ENCODE measurements around the gene LRR1.
"Not testable (repeated sequence)": the region's sequence is repeated elsewhere in the genome, so short reads cannot be mapped to it uniquely, and the experiment has no call there.

The LRR1 gene, protein sequence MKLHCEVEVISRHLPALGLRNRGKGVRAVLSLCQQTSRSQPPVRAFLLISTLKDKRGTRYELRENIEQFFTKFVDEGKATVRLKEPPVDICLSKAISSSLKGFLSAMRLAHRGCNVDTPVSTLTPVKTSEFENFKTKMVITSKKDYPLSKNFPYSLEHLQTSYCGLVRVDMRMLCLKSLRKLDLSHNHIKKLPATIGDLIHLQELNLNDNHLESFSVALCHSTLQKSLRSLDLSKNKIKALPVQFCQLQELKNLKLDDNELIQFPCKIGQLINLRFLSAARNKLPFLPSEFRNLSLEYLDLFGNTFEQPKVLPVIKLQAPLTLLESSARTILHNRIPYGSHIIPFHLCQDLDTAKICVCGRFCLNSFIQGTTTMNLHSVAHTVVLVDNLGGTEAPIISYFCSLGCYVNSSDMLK

DNA sequence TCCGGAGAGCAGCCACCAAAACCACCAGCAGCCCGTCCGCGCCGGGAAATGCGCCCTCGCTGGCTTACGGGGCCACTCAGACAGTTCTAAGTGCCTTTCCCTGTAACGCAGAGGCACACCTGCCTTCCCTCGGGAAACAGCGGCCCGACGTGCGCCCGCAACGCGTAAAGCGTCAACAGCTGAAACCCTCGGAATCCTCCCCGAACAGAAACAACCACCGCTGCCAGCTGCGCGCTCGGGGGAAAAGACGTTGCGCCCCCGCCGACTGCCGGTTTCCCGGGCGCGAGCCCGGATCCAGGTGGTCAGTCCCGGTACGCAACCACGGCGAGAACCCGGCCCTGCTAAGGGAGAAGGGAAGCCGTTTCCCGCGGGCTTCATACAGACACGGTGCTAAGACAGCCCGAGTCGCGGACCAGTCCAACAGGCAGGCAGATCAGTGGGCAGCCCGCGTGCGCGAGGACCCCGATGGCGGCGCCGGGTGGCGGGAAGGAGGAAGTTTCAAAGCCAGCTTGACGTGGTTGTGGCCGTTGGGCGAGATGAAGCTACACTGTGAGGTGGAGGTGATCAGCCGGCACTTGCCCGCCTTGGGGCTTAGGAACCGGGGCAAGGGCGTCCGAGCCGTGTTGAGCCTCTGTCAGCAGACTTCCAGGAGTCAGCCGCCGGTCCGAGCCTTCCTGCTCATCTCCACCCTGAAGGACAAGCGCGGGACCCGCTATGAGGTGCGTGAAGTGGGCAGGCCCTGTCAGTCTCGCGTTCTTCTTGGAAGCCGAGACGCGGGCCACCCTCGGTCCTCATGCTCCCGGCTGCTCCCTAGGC is at the start of gene LRR1:
LRR1 (plus strand) TSS at position 456 of the 816 bp plus-strand sequence; CDS start at position 537, 81 bp downstream.
- peak; percentile 65 for DNase-seq (ENCODE audit: low spot score)

DNA sequence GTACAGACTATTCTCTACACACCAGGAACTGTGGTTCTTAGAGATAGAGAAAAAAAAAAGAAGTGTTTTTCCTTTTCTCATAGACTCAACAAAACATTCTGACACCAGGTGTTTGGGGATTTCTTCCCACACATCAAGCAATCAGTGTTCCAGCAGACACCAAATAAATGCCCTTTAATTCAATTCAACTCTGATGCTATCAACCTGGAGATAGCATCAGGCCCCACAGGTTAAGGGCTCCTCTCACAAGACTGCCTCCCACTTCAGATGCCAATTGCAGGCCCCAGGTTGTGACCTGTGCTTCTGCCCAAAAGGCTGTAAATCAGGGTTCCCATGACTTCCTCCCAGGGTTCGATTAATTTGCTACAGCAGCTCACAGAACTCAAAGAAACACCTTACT is 49.3 kb upstream of the LRR1 start:
- no peak for DNase-seq (ENCODE audit: low spot score)

DNA sequence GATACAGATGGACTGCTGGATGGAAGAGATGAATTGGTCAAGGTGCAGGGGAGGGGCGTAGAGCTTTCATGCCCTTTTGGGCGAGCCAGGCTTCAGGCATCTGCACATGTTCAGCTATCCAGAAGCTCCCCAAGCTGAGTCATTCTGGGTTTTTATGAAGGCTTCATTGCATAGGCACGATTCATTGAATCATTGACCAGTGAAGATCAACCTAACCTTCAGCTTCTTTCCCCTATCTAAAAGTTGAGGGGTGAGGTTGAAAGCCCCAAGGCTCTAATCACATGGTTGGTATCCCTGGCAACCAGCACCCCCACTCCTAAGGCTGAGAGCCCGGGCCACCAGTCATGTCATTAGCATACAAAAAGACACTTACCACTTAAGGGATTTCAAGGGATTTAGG is 48.9 kb upstream of the LRR1 start:
- no peak for DNase-seq (ENCODE audit: low spot score)

DNA sequence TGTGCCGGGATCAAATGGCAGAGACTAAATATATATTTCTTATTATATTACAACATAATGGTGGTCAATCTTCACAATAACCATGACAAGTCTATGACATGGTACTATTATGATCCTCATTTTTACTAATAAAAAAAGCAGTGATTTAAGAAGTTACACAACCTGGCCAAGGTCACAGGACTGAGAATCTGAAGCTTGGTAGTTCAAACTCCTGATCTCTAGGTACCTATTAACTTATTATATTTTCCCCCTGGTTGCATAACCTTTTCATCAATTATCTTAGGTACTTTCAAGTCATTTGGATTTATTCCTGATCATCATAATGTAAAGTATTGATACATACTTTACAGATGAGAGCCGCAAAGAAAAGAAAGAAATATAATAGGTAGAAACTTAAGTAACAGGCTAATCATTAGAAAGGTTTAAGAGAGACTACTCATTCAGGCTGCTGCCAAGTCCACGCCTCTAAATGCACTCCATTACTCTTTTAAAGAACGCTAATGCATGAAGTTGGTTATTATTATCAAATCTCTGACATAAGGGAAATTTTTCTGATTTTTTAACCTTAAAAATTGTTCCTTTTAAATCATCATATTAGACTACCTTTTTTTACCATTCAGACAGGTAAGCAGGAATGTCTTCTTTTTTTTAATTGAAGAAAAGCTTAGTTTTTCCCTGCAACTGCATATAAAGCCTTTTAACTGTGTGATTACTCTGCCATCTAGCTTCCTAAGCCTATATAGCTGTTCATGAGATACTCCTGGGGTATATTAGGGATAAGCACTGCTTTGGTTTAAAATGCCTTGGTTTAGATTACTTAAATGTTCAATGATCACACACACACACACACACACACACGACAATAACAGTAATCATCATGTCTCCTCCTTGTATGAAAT is 48.2 kb upstream of the LRR1 start:
- no peak for DNase-seq (ENCODE audit: low spot score)

DNA sequence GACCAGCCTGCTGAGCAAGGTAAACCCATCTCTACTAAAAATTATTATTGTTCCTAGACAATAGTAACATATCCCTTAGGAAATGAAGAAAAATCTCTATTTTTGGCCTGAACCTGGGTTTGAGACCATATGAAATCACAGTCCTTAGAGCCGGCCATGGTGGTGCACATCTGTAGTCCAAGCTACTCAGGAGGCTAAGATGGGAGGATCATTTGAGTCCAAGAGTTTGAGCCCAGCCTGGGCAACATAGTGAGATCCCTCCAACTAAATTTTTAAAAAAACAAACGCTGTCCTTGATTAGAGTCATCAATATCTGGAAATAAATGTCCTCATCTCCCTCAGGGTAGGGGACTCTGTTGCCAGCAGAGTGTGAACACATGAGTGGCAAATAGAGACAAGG is 47.2 kb upstream of the LRR1 start:
- no peak for DNase-seq (ENCODE audit: low spot score)

DNA sequence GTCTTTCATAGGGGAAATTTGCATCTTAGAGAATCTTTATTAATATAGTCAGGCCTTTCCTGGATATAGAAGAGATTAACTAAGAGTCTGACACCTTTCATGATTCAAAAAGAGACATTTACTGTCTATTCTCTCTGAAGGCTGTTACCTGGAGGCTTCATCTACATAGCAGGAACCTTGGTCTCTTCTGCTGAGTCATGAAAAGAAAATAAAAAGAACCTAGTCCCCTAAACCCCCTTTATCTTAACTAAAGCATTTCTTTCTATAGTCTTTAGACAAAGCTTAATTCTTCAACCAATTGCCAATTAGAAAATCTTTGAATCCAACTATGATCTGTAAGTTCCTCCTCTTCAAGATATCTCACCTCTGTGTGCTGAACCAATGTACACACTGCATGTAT is 45.6 kb upstream of the LRR1 start:
- no peak for DNase-seq (ENCODE audit: low spot score)

DNA sequence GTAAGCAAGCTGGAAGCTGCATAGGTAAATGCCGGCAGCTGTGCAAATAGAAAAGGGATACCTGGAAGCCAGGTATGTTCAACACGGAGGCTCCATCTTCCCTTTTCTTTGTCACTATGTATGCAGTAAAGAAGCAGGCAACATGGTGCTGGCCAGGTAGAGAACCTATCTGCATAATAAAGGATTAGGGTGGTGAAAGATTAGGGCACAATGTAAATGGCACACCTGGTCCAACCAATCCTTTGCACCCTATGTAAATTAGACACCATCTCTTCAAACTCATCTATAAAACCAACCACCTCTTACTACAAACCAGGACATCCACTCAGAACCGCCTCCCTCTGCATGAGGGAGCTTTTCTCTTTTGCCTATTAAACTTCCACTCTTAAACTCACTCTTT is 44.8 kb upstream of the LRR1 start:
- DNase-seq (ENCODE audit: low spot score) = no peak

DNA sequence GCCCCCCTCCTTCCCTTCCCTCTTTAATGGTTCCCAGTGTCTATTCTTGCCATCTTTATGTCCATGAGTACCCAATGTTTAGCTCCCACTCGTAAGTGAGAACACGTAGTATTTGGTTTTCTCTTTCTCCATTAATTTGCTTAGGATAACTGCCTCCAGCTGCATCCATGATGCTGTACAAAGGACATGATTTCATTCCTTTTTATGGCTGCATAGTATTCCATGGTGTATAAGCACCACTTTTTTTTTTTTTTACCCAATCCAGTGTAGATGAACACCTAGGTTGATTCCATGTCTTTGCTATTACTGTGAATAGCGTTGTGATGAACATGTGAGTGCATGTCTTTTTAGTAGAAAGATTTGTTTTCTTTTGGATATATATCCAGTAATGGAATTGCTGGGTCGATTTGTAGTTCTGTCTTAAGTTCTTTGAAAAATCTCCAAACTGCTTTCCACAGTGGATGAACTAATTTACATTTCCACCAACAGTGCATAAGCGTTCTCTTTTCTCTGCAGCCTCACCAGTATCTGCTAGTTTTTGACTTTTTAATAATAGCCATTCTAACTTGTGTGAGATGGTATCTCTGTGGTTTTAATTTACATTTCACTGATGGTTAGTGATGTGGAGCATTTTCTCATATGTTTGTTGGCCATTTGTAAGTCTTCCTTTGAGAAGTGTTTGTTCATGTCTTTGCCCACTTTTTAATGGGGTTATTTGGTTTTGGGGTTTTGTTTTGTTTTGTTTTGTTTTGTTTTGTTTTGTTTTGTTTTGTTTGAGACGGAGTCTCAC is 38.6 kb upstream of the LRR1 start:
- no peak for DNase-seq (ENCODE audit: low spot score)

DNA sequence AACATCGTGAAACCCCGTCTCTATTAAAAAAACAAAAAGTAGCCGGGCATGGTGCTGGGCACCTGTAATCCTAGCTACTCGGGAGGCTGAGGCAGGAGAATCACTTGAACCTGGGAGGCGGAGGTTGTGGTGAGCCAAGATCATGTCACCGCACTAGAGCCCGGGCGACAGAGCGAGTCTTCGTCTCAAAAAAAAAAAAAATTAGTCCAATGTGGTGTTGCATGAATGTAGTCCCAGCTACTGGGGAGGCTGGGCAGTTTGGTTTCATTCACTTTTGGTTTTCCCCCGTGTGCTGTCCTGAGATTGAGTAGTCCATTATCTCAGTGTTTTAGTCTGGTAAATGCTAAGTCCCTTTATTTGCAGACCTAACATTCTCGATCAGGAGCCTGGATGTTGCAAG is 32.0 kb upstream of the LRR1 start:
- no peak for DNase-seq (ENCODE audit: low spot score)

DNA sequence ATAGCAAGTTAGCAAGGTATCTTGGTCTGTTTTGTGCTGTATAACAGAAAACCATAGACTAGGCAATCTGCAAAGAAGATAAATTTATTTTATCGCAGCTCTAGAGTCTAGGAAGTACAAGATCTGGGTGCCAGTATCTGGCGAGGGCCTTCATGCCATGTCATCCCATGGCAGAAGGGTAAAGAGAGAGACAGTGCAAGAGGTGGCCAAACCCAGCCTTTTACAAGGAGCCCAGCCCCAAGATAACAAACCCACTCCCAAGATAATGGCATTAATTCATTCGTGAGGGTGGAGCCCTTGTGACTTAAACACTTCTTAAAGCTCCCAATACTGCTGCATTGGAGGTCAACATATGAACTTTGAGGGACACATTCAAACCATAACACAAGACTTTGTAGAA is 29.5 kb upstream of the LRR1 start:
- no peak for DNase-seq (ENCODE audit: low spot score)

DNA sequence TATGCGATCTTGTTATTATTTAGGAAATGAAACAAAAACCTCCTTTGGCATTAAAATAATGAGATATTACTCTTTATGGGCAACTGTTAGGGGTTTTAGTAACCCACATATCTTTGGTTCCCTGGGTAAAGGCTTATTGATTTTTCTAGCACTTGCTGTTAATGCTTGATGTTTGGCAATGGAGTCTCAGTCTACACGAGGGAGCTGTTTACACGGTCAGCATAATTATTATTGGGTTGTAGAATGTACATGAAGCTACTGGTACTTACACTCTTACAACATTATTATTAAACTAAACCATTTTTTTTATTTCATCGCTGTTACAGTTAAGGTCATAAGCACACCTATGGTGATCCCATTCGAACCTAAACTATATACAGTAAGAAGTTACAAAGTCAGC is 24.7 kb upstream of the LRR1 start:
- DNase-seq (ENCODE audit: low spot score) = no peak

DNA sequence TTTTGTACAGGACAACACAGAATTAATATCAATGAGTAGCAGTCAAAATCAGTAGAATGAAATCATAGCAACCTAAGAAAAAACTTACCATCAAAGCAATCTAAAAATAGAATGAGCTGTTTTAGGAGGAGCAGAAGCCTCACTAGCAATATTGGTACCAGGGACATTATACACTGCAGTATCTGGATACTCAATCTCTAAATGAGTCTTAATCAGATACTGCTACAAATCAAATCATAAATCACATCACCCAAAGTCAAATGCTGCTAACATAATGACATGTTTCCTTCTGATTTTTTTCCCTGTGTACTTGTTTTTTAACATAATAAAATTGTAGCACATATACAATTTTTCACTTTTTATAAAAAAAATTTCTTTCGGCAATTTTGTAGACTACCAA is 20.6 kb upstream of the LRR1 start:
- DNase-seq (ENCODE audit: low spot score) = no peak

DNA sequence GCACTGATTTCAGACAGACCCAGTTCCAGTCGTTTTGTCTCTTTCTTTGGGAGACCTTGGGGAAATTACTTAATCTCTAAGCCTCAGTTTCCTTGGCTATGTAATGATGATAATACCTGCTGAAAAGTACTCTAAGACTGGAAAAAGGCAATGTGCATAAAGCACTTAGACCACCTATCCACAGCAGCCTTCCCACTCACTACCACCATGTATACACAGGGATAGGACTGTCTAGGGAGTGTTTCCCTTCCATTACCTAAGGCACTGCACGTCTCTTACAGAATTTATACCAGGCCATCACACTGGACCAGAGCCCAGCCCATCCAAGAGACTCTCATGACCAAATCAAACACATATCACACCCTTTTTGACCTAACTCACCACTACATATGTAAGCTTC is 18.9 kb upstream of the LRR1 start:
- no peak for DNase-seq (ENCODE audit: low spot score)

DNA sequence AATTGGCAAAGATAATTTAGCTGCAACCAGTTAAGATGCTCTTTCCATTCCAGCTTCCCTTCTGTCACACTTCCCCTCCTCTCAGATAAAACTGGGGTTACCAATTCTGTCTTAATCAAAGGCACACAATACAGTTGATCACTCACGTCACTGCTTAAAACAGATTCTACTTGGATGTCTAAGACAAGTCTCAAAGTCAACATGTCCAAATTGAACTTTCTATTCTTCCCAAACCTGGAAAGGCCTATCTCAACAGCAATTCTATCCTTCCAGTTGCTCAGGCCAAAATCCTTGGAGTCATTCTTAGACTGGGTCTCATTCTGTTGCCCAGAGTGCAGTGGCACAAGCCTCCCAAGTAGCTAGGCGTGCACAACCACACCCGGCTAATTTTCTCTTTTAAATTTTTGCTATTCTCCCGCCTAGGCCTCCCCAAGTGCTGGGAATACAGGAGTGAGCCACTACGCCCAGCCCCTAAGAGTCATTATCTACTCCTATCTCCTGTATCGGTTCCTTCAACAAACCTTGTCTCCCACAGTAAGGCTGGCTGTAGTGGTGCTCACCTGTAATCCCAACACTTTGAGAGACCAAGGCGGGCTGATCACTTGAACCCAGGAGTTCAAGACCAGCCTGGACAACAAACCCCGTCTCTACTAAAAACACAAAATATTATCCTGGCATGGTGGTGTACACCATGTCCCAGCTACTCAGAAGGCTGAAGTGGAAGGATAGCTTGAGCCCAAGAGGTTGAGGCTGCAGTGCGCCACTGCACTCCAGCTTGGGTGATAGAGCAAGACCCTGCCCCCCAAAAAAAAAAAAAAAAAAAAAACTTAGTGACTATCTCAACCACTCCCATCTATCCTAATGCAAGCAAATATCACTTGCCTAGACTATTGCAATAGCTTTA is 17.3 kb upstream of the LRR1 start:
- no peak for DNase-seq (ENCODE audit: low spot score)

DNA sequence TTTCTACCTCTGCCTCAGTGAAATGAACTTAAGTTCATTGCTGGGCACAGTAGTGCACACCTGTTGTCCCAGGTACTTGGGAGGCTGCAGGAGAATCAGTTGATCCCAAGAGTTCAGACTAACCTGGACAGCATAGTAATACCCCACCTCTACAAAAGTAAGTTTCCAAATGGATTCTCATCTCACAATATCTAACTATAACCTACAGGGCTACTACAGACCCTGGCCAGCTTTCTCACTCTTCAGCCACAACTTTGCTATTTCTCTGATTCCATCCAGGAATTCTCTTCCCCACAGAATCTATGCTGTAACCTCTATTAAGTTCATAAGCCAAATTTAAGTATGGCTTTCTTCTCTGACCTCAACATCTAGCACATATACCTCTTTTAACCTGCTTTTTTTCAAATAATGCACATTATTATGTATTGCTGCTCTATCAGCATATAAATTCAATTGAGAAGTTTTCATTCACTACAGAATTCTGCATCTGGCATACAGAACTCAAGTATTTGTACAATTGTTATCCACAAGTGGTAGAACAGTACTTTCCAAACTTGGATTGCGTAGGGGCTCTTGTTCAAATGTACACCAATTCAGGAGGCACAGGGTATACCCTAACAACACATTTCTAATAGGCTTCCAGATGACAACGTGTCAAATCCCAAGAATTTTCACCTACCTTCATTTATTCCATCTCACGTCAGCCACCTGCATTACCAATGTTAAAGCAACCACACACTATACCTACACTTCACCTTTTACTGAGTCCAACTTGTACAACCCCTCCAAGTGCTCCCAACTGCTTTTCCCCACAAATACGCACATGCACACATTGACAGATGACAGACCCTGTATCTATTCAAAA is 16.4 kb upstream of the LRR1 start:
- DNase-seq (ENCODE audit: low spot score) = no peak

DNA sequence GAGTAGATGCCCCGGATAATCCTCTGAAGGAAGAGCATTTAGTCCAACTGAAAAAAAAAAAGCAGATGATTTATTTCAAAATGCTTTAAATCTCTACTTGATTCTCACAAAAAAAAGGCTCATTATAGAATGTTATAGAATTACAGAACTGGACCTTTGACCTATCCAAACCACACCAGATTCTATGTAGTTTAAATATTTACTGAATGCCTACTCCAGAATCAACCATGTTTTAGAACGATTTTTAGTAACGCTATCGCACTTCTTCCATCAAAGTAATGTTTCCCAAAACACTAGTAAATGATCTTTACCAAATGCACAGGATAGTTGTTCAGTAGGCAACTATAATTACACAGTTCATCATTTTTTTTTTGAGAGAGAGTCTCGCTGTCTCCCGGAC is 15.1 kb upstream of the LRR1 start:
- no peak for DNase-seq (ENCODE audit: low spot score)

DNA sequence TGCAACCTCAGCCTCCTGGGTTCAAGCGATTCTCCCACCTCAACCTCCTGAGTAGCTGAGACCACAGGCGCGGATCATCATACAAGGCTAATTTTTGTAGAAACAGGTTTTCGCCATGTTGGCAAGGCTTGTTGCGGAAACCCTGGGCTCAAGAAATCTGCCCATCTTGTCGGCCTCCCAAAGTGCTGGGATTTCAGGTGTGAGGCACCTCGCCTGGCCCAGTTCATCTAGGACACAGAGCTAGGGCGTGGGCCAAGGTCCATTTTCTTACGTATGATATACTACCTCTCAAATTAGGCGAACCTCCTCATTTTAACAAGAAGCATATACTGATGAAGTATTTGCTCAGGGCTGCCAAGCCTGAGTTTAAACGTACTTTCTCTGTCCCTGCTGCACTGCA is 14.7 kb upstream of the LRR1 start:
- no peak for DNase-seq (ENCODE audit: low spot score)

DNA sequence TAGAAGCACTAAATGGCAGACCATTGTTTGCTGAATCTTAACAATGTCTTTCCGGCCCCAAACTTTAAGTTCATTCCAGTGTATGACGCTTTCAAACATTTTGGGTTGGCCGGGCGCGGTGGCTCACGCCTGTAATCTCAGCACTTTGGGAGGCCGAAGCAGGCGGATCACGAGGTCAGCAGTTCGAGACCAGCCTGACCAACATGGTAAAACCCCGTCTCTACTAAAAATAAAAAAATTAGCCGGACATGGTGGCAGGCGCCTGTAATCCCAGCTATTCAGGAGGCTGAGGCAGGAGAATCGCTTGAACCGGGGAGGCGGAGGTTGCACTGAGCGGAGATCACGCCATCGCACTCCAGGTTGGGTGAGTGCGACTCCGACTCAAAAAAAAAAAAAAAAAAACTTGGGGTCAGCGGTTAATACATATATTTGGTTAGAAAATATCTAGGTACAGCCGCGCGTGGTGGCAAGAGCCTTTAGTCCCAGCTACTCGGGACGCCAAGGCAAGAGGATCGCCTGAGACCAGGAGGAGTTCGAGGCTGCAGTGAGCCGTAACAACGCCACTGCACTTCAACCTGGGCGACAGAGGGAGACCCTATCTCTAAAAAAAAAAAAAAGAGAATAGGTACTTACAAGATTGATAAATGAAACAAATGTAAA is 13.6 kb upstream of the LRR1 start:
- DNase-seq (ENCODE audit: low spot score) = not testable (repeated sequence)

Data from putamen (tissue), 1 donor.